GM18951 (cell line): ENCODE measurements around the gene ADCY2.

Experiments used
- POLR2A ChIP-seq: IDR thresholded peaks from 4 replicates; pipeline ENCODE4 v1.6.1; 2011; ENCODE audit warnings: mild to moderate bottlenecking; ENCODE audit not compliant: insufficient read length, insufficient read depth; ENCODE audit errors: extremely low read depth
- in situ Hi-C: fragments of 300-500 bp; cut with MboI; formaldehyde crosslinking; loops from one replicate; pipeline ENCODE4 v1.12.0; 2022; ENCODE audit warnings: low sequenced_read_pairs, mixed read lengths, inconsistent platforms; ENCODE audit not compliant: unreplicated experiment

The ADCY2 gene

DNA sequence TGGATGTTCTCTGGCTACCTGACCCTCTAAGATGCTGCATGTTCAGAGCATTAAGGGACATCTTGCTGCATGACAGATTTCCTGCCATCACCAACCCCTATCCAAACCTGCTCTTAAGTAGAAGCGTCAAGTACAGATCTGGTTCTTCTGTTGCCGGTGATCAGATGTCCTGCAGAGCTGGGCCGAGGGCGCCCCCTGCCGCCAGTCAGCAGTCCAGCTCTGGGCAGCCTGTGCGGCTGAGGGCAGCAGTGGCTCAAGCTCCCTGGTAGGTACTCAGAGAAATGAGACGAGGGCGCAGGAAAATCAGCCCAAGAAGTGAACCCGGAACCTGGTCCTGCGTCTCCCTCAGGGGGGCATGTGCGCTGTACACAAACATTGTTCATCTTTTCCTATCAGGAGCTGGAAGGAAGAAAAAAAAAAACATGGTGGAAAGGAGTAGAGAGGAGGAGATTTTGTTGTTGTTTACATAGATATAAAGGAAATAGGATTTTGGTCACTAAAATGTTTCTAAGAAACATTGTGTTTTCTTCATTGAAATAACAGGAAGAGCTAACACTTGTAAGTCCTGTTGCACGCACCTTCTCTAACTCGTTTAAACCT, 359.2 kb downstream of the ADCY2 start:
- in situ Hi-C loops, result no loop called here
- TF ChIP-seq POLR2A, result no peak

DNA sequence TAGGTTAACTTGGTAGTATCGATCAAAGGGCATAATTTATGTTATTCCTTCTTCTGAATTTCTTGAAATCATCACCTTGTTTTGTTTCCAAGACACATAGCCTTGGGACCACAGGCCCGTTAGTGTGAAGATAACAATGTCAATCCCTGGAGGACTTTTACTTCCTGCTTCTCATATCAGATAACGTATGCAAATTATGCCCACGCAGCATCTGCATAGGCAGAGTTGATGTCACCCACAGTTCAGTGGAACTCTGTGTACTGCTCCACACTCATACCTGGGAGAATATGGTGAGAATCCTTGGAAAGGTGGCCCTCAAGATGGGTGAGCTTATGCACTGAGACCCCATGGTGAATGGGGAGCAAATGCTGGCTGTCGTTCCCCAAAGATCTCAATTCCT, 360.0 kb downstream of the ADCY2 start:
- in situ Hi-C loops, result no loop called here
- no peak for TF ChIP-seq POLR2A

DNA sequence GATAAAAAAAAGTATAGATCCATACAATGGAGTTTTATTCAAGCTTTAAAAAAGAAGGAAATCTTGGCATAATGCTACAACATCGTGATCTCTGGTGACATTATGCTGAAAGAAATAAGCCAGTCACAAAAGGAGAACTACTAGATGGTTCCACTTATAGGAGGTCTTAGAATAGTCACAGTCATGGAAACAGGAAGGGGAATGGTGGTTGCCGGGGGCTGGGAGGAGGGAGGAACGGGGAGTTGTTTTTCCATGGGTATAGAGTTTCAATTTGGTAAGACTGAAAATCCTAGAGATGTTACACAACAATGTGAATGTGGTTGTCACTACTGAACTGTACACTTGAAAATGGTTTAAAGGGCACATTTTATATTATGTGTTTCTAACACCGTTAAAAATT, 360.5 kb downstream of the ADCY2 start:
- in situ Hi-C loops, result no loop called here

DNA sequence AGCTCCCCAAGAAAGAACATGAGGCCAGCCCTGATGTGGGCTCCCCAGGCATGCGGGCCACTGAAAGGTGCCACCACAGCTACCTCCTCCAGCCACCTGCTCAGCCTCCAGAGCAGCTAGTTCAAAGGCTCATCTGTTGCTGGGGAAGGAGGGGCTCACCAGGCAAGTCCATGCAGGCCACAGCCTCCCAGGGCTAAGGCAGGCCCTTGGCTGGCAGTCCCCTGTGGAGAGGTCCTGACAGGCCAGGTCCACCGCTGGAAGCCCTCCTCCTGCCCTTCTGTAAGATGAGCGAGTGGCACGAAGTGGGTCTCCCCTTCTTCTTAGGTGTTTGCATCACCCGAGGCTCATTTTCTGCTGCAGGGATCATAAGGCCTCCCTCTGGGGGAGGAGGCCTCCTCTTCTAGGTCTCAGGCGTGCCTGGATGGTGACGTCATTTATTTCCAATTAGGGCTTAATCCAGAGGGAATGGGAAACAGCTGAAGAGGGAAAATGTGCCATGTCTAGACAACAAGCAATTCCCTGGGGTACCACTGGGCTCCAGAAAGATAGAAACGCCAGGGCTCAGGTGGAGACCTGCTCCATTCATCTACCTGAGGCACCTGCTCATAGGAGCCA, 363.4 kb downstream of the ADCY2 start:
- TF ChIP-seq POLR2A, result no peak
- in situ Hi-C loops, result no loop called here

More for the DNA sequence above, 360.5 kb downstream of the ADCY2 start:
- TF ChIP-seq POLR2A, result no peak

DNA sequence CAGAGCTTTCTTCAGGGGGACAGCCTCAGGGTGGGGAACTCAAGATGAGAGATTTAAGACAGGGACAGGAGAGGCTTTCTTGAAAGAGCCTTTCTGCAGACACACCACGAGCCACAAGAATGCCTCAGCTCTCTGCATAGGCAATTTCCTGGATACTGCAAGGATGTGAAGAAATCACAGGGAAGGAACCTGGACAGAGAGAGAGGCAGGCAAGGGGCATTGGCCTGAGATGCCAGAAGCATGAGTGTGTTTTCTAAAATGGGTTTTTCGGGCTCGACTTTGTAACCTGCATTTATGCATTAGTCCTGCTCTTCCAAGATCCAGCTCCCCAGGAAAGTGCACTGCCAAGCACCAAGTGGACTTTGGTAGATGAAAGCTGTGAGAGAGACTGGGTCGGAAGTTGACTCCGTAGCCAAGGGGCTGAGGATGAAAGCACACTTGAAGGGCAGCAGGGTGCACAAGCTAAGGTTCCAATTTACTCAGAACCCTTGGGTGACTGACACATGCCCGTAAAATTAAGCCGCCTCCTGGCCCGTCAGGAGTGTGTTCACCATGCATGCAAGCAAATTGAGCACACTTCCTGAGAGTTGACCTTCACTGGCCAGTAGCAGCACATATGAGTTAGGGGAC, 364.1 kb downstream of the ADCY2 start:
- no peak for TF ChIP-seq POLR2A
- in situ Hi-C loops, result no loop called here

DNA sequence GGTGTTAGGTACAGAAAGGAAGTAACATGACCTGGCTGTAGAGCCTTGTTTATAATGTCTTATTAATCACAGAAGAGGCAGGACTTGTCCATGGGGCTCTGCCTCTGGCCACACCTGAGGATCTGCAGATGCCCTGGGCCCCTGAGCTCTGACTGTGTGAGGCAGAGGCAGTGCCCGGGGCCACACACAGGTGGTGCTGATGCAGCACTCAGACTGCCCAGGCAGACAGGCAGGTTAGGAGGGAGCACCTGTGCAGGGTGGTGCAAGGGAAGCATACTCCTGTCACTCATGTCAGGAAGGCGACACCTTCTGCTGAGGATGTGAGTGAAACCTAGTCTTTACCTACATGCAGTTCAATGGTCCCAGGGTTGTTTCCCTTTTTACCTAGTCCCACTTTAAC, 366.3 kb downstream of the ADCY2 start:
- TF ChIP-seq POLR2A, result no peak
- in situ Hi-C loops, result no loop called here

DNA sequence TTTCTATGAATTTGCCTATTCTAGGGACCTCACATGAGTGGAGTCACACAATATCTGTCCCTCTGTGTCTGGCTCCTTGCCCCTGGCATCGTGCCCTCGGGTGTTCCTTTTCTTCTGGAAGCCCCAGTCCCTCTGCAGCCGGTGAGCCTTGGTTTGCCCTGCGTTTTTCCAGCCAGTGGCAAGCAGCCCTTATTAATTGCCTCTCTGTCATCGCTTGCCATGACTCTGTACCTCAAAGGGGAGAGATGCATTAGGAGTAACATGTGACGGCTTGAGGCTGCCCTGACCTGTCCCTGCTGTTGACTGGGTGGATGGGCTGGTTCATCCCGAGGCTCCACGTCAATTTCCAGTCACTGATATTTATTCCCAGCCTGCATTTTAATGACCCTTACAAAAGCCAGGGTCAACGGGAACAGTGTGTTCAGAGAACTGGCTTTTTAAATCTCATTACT, 367.7 kb downstream of the ADCY2 start:
- in situ Hi-C loops, result no loop called here
- no peak for TF ChIP-seq POLR2A

DNA sequence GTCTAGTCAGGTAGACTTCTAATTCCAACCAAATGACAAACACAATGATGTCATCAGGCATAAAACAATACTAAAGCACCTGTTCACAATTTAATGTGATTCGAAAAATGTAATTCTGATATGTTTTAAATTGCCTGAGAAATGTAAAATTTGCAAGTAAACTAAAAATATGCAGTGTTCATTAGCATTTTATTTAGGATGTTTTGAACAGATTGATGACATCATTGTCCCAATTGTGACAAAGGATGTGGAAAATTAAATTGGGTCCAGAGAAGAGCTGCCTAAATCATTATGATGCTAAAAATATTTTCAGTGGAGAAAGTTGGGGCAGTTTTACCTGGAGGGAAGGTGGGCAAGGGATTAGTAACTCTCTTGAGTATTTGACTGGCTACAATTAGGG, 368.5 kb downstream of the ADCY2 start:
- no peak for TF ChIP-seq POLR2A
- in situ Hi-C loops, result no loop called here

DNA sequence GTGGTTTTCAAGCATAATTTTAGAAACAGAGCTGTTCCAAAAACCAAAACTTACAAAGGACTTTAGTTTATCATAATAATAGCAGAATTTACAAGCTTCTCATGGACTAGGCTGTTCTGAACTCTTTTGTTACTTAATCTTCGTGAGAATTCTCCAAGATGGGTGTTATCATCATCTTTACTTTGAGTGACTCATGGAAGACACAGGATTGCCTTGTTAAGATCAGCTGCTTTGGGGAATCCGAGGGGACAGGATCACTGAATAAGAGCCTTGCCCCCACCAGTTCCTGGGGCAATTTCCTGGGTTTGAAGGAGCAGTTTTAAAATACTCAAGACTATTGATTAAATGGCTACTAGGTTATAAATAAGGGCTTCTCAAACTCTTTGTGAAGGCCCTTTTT, 374.5 kb downstream of the ADCY2 start:
- TF ChIP-seq POLR2A, result no peak
- in situ Hi-C loops, result no loop called here

DNA sequence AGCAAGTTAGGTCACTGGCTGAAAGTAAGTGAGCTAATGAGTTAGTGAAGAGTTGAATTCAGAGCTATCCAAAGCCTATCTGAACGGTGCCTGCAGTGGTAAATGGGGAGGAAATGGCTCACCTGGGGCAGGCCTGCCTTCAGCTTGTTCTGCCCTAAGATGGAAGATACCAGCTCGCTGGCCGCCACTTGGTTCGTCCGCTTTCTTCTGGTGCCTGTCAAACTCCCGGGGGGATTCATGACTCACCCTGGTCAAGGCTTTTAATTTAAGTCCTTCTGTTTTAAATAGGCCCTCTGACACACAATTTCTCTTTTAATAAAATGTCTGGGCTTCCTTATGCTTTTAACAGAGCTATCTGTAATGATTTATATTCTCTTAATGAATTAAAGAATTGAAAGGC, 376.2 kb downstream of the ADCY2 start:
- in situ Hi-C loops, result no loop called here
- no peak for TF ChIP-seq POLR2A

DNA sequence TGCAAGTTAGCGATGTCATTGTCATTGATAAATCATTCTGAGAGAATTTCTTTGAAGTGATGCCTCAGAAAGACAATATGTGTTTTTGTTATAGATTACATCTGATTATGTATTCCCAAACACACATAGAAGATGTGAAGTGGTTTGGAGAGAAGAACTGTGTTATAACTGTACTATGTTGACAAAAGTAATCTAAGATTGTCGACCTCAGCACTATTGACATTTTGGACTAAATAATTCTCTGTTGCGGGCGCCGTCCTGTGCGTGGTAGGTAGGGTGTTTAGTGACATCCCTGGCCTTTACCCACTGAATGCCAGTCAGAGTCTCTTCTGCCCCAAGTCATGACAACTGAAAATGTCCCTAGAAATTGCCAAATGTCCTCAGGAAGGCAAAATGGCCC, 377.2 kb downstream of the ADCY2 start:
- in situ Hi-C loops, result no loop called here
- TF ChIP-seq POLR2A, result no peak

DNA sequence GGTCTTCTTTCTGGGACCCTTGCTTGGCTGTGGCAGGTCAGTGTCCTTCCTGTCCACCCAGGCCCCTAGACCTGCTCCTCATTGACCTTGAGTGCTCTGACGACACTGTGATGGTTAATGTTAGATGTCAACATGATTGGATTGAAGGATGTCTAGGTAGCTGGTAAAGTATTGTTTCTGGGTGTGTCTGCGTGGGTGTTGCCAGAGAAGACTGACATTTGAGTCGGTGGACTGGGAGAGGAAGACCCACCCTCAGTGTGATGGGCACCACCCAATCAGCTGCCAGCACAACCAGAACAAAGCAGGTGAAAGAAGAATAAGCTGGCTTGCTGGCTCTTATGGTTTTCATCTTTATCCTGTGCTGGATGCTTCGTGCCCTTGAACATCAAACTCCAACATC, 380.5 kb downstream of the ADCY2 start:
- in situ Hi-C loops, result no loop called here
- no peak for TF ChIP-seq POLR2A

DNA sequence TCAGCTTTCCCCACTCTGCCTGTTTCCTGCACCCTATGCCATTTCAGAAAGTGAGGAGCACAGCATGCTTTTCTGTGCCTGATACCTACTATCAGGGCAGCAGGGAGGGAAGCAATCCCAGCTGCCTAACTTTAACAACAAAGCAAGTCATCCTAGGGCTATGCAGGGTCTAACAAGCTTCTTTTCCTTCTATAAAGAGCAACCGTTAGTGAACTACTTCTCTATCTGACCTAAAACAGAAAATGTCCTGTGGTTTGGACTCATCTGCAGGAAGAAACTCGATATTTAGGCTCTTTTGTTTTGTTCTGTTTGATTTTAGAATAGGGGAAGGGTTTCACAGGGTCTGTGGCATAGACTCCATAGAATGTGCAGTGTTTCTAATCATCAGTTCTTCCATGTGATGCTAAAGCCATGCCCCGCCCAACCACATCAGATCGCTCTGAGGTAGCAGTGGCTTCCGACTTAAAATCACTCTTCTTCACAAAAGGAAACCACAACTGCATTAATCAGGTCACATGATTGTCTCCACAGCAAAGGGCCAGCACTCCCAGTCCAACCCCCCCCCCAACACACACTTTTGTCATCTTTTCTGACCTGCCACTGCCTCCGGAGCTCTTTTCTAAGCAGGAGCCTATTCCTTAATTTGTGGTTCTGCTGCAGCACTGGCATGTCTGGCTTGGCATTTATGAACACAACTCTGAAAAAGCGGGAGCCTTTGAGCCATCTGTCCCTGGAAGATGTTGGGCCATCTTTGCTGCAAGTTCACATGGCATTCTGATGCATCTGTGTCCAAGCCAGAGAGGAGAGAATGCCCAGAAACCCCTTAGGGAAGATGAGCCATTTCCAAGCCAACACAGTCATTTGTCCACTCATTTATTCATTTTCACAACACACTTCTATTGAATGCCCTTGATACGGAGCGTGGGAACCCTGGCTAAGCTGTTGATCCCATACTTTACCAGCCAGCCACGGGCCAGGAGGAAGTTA, 383.4 kb downstream of the ADCY2 start:
- TF ChIP-seq POLR2A, result no peak

More for the DNA sequence above, 383.4 kb downstream of the ADCY2 start:
- in situ Hi-C loops, result no loop called here
